Suppressor macrophage (primary cell): ENCODE measurements around the gene NGRN.
"Not testable (repeated sequence)": the region's sequence is repeated elsewhere in the genome, so short reads cannot be mapped to it uniquely, and the experiment has no call there.

ENCODE experiments used
- DNase-seq, 4 experiments: peaks; one replicate each; pipeline ENCODE4 v3.0.0-alpha.2; 2020 to 2022

NGRN gene

GRCh38 chr15:90234096-90234988, 31.1 kb upstream of the NGRN start, which contains the start of gene GDPGP1:
Gene GDPGP1, plus strand, starts transcription at chr15:90234209. Its CDS starts 6,700 bp downstream, at chr15:90240909.
- DNase-seq, result peak; percentile 27 to 54 (median 50)

DNA sequence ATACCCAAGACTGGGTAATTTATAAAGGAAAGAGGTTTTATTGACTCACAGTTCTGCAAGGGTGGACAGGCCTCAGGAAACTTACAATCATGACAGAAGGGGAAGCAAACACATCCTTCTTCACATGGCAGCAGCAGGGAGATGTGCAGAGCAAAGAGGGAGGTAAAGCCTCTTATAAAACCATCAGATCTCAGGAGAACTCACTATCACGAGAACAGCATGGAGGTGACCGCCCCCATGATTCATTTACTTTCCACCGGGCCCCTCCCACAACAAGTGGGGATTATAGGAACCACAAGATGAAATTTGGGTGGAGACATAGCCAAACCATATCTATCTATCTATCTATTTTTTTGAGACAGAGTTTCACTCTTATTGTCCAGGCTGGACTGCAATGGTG, 26.1 kb upstream of the NGRN start:
- DNase-seq, result no peak

DNA sequence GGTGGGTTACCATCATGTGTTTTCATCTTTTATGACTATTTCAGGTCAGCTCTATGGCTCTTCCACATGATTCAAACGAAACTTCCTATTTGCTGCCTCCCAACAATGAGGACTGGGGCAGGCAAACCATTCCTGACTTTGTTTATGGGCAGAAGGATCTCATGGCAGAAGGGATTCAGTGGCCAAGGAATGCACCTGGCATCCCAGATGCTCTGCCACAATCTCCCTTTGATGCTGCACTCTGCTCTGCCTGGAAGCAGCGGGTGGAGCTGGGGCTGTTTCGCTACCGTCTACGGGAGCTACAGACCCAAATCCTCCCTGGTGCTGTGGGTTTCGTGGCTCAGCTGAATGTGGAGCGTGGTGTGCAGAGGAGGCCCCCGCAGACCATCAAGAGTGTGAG, 24.6 kb upstream of the NGRN start:
- DNase-seq, result no peak

DNA sequence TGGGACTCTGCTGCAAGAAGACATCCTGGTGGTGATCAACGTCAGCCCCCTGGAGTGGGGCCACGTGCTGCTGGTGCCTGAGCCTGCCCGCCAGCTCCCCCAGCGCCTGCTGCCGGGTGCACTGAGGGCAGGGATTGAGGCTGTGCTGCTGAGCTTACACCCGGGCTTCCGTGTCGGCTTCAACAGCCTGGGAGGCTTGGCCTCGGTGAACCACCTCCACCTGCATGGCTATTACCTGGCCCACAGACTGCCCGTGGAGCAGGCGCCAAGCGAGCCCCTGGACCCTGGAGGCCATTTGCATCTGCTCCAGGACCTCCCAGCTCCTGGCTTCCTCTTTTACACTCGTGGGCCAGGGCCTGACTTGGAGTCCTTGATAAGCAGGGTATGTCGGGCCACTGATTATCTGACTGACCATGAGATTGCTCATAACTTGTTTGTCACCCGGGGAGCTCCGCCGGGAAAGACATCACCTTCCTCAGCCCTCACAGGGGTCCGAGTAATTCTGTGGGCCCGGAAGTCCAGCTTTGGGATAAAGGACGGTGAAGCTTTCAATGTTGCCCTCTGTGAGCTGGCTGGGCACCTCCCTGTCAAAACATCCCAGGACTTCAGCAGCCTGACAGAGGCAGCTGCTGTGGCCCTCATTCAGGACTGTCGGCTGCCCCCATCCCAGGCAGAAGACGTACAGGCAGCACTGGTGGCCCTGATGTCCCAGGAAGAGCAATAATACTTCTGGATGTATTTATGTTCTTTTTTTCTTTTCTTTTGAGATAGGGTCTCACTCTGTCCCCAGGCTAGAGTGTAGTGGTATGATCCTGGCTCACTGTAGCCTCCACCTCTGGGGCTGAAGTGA, 23.9 kb upstream of the NGRN start:
- DNase-seq, result no peak

- no peak for DNase-seq
Observed at GRCh38 chr15:90243943-90244639, 21.4 kb upstream of the NGRN start.

GRCh38 chr15:90248789-90249202, 16.7 kb upstream of the NGRN start:
- no peak for DNase-seq

DNA sequence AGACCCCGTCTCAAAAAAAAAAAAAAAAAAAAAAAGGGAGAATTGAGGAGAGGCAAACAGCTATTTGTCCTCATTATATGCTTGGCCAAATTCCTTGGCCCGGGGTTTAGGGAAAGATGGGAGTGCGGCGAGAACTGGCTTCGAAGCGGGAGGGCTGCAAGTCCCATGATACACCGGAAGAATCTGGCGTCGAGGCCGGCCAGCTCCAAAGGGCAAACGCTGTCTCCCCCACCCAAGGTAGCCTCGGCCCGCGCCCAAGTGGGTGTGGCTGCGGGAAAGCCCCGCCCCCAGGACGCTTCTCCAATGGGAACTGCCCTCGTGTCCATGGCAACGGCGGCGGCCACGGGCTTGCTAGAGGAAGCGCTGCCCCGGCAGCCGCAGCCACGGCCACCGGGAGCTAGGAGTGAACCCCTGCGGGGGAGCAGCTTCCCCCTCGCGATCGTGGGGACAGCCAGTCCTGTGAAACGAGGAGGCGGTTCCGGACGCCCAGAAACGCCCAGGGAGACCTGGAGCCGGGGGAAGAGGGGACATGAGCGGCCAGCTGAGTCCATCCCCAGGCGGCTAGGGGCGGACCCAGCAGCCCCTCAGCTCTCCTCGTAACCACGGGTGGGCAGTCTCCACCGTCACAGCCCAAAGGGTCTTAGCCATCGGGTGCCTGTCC, 16.1 kb upstream of the NGRN start, which contains the start of gene TTLL13:
TSS of gene TTLL13 (plus strand) at position 354 of the 661 bp plus-strand sequence. CDS start 1,075 bp downstream, outside the sequence.
- DNase-seq, result peak; percentile 88 to 96 (median 92)

DNA sequence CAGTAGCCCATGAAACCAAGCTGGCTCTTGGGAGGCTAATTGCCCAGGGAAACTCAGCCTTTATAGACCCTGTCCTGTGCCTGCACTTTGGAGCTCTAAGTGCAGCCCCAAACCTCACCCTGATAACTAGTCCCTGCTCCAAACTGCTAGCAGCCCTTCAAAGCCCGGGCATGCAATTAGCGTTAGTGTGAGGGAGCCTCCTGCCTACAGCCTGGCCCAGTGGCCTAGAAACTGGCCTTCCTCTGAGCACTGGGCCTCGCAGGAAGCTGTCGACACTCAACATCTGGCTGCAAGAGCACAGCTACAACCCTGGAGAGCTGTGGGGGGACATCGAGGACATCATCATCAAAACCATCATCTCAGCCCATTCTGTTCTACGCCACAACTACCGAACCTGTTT, 7.7 kb upstream of the NGRN start:
- DNase-seq, result no peak

- DNase-seq, result no peak
Observed at GRCh38 chr15:90259524-90259923, 5.9 kb upstream of the NGRN start.

GRCh38 chr15:90260731-90261130, 4.7 kb upstream of the NGRN start:
- not testable (repeated sequence) for DNase-seq

DNA sequence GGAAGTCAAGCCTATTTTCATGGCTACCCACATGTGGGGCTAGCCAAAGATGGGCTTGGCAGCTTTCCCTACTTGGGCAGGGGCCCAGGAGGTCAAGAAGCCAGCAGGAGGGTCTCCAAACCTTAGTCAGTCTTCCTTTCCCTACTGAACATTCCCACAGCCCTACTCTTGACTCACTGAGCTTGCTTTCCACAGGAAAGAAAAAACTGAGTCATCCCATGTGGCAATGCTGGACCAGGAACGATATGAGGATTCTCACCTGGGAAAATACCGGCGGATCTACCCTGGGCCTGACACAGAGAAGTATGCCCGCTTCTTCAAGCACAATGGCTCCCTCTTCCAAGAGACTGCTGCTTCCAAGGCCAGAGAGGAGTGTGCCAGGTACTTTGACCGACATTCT, 3.7 kb upstream of the NGRN start:
- no peak for DNase-seq

DNA sequence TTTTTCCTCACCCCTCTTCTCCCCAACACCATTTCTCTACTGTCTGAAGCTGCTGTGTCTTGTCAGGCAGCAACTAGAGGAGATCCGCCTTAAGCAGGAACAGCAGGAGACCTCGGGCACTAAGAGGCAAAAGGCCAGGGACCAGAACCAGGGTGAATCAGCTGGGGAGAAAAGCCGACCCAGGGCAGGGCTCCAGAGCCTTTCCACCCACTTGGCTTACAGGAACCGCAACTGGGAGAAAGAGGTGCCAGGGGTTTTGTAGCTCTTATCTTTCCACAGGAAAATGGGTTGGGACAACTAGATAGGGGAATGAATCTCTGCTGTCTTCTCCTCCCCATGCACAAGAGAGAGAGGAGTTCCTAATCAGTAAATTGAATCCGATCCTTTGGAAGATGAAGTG, 3.0 kb upstream of the NGRN start:
- DNase-seq, result no peak

DNA sequence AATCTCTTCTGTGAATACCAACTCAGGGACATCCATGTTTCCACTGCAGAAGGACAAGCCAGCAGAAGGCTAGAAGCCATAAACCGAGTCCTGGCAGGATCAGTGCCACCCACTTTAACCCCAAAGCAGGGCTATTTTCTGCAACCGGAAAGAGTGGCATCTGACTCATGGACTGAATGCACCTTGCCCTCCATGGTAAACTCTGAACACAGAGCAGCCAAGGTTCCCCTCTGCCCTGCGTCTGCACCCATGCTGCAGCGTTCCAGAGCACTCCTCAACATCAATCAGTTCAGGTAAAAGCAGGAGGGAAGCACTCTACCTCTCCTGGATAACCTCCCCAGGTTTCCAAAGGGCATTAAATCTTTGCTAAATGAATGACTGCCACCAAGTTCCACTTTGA, 801 bp upstream of the NGRN start:
- DNase-seq, result peak; percentile 50 to 72 (median 64)

- peak; percentile 38 to 64 (median 47) for DNase-seq
Observed at GRCh38 chr15:90266061-90266431, 574 bp downstream of the NGRN start.

GRCh38 chr15:90266485-90266884, 1.0 kb downstream of the NGRN start:
- peak in 1 of 4 experiments; percentile 20 for DNase-seq

DNA sequence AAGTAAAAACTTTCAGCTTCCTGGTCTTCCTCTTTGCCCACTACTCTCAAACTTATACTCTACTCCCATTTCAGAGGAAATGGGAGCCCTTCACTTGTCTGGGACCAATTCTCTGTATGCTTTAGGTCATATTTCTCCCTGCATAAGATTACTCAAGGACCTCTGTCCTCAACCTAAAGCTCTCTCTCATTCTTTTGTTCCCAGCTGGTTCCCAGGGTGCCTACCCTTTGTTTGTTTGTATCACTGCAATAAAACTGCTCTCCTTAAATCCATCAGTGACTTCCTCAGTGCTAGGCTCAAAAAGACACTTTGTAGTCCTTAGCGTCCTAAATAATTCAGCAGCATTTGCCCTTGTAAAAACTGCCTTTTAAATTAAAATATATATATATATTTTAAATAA, 2.9 kb downstream of the NGRN start:
- no peak for DNase-seq

DNA sequence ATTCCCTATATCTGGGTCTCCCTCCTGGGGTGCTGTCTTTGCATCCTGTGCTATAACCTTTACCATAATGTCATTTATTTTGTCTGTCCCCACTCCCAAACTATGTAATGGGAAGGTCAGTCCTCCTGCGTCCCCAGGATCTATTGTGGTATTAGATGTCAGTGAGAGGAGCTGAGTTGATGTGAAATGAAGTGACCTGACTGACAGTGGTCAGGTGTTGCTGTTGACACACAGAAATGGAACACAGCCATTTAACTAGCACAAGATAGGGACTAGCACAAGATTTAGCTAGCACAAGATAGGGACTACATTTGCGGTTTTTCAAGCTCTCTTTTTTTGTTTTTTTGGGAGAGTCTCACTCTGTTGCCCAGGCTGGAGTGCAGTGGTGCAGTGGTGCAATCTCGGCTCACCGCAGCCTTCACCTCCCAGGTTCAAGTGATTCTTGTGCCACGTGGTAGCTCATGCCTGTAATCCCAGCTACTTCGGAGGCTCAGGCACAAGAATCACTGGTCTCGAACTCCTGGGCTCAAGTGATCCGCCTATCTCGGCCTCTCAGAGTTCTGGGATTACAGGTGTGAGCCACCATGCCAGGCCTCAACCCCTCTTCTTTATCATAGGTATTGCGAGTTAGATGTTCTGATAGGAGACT, 5.2 kb downstream of the NGRN start:
- no peak for DNase-seq

DNA sequence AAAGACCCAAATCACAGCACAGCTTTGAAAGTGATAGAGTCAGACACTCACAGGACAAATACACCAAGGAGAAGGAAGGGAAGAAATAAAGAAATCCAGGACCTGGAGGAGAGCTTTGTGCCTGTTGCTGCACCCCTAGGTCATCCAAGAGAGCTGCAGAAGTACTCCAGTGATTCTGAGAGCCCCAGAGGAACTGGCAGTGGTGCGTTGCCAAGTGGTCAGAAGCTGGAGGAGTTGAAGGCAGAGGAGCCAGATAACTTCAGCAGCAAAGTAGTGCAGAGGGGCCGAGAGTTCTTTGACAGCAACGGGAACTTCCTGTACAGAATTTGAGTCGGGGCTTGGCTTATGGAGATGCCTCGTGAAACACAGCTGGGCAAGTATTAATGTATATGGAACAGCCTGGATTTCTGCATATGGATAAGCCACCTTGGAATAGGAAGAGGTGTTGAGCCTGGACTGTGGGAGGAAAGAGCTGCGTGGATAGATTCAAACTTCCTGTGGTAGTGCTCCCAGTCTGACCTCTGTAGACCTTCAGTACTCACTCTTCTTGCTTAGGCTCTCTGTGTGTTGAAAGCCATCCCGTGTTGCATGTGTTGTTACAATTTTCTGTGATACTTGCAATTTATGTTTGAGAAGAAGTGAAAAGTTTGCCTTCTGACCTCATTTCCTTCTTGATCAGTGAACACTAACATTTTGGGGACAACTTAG, 6.1 kb downstream of the NGRN start:
- no peak for DNase-seq

- DNase-seq, result not testable (repeated sequence)
Observed at GRCh38 chr15:90278467-90278866, 13.0 kb downstream of the NGRN start.

GRCh38 chr15:90280743-90281142, 15.3 kb downstream of the NGRN start:
- not testable (repeated sequence) for DNase-seq

DNA sequence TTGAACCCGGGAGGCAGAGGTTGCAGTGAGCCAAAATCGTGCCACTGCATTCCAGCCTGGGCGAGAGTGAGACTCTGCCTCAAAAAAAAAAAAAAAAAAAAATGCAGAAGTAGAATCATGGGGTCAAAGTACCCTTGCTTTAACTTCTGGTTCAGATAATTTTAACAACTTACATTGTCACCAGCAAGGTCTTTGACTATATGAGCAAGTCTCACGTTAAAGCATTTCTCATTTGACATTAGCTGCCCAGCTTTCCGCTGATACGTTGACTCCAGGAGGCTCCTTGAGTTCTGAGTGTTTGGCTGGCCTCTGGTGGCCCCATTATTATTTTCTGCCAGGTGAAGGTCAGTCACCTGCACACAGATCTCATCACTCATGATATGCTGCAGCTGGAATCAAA, 16.2 kb downstream of the NGRN start:
- peak; percentile 22 to 67 (median 52) for DNase-seq
